ENCODE measurements around the gene CRYZL1. TPM values are rescaled to one million over a fixed set of nuclear protein-coding genes. Genes with fewer than 3 reads are reported as not detected.

The CRYZL1 gene
- total and polyA plus RNA-seq, 2 of the 8 experiments (the other 6 are each of a cell fraction or from before 2014, with no cell fraction given): 15.6 to 15.8 TPM

GRCh38 chr21:33542640-33543504 is 98.7 kb downstream of the CRYZL1 start, which contains the start of gene SON (continued):
- TF ChIP-seq, protein P1, sequence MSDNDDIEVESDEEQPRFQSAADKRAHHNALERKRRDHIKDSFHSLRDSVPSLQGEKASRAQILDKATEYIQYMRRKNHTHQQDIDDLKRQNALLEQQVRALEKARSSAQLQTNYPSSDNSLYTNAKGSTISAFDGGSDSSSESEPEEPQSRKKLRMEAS (IDR thresholded peaks at IDR 0.05): peak; percentile 85
- no peak for TF ChIP-seq EZH2 (IDR thresholded peaks at IDR 0.05; ENCODE audit: low read depth, low read length, severe bottlenecking)
- TF ChIP-seq, protein P2, sequence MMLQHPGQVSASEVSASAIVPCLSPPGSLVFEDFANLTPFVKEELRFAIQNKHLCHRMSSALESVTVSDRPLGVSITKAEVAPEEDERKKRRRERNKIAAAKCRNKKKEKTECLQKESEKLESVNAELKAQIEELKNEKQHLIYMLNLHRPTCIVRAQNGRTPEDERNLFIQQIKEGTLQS (IDR thresholded peaks at IDR 0.05; ENCODE audit: insufficient read depth, low read depth, low read length): no peak

Measured in H1 (cell line).